ENCODE measurements around the gene CCDC33. TPM values are rescaled to one million over a fixed set of nuclear protein-coding genes. Genes with fewer than 3 reads are reported as not detected.

The CCDC33 gene
- total and polyA plus RNA-seq, 2 donors (not counting 3 experiments of a cell fraction or from before 2014, with no cell fraction given) = not detected

DNA sequence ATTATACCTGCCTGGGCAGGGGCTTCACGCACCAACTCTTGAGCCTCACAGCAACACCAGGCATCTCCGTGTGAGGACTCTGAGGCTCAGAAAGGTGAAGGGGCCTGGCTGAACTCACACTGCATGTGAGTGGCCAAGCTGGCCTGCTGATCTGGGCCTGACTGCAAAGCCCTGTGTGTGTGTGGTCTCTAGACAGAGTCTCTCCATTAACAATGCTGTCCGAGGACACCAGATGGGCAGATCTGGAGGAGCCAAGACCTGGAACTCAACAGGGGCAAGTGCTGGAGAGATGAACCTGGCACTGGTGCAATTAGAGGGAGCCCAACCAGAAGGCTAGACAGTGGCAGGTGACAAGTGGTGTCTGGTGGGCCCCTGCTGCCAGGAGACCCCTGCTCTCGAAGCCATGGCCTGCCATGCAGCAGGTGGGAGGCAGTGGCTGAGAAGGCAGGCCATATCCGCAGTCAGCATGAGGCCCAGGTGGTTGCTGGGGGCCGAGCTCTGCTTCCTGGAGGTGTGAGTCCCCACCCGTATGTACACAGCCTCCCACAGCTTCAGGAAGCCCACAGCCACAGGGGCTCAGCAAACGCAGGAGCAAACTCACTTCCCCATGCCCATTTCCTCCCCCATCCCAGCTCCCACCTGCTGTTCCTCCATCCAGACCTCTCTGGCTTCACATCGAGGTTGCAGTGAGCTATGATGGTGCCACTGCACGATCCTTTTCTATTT, 92.4 kb downstream of the CCDC33 start:
- Histone ChIP-seq H4K20me1 (replicated peaks; ENCODE audit: control insufficient read depth, extremely low read depth, insufficient read depth, low read length) (no peaks in the 10 kb centered on the region), H3K36me3 (ENCODE audit: control insufficient read depth in 2 of 2, extremely low read depth in 1 of 2, insufficient read depth in 2 of 2, low read length in 2 of 2) (no peaks in the 10 kb centered on the region), H2AFZ (ENCODE audit: low read depth, low read length) (no peak overlapping the region), H3K27ac (ENCODE audit: insufficient read depth, low read depth, low read length) (no peak overlapping the region), H3K4me3 (replicated peaks in 1 of 3; ENCODE audit: insufficient read depth in 1 of 3, low read depth in 1 of 3, low read length in 3 of 3) (no peak overlapping the region), H3K9me1 (replicated peaks; ENCODE audit: control insufficient read depth, extremely low read depth, insufficient read depth, low read length) (no peaks in the 10 kb centered on the region), H3K27me3 (ENCODE audit: control insufficient read depth in 2 of 2, insufficient read depth in 2 of 2, low read length in 2 of 2) (peaks cover 0 to 1% of the 10 kb centered on the region in 2 experiments), H3K9me3 (replicated peaks; ENCODE audit: control insufficient read depth, insufficient read depth, low read length) (no peaks in the 10 kb centered on the region), H3K79me2 (ENCODE audit: control insufficient read depth, insufficient read depth, low read length) (no peaks in the 10 kb centered on the region), H3K9ac (replicated peaks; ENCODE audit: extremely low read depth, insufficient read depth, low read length) (no peak overlapping the region), H3K4me2 (ENCODE audit: insufficient read depth, low read length) (no peak overlapping the region), H3K4me1 (ENCODE audit: control insufficient read depth, extremely low read depth, insufficient read depth, low read length) (no peaks in the 10 kb centered on the region)
- CTCF ChIA-PET = interaction anchor here (1.3 to 3.4 kb wide), 2 partner anchors 8 to 21 kb away, joined by 3 to 13 read pairs; no protein-coding TSS in a partner anchor
- no peak for DNase-seq (ENCODE audit: low read depth, low spot score)
- intact Hi-C loops (cut with micrococcal nuclease) (no loop called here), dilution Hi-C loops (cut with MboI; ENCODE audit: extremely low pct_ligation_motif_present, low sequenced_read_pairs) (no loop called here)
- TF ChIP-seq POLR2AphosphoS5 (IDR thresholded peaks at IDR 0.05; ENCODE audit: insufficient read depth, low read depth, low read length) (no peak), POLR2A (IDR thresholded peaks at IDR 0.05; ENCODE audit: low read depth, low read length) (no peak), EZH2 (IDR thresholded peaks at IDR 0.05; ENCODE audit: borderline replicate concordance, low read depth, low read length, severe bottlenecking) (no peak), FOS (IDR thresholded peaks at IDR 0.05; ENCODE audit: borderline replicate concordance, insufficient read depth, low read length) (no peak), MYC (IDR thresholded peaks at IDR 0.05; ENCODE audit: low read depth, low read length) (no peak), GATA2 (IDR thresholded peaks at IDR 0.05; ENCODE audit: insufficient read depth, insufficient read length, low read depth, low read length) (no peak), JUN (IDR thresholded peaks at IDR 0.05; ENCODE audit: borderline replicate concordance, insufficient read depth, insufficient read length, low read depth) (no peak)
- TF ChIP-seq, protein P1, sequence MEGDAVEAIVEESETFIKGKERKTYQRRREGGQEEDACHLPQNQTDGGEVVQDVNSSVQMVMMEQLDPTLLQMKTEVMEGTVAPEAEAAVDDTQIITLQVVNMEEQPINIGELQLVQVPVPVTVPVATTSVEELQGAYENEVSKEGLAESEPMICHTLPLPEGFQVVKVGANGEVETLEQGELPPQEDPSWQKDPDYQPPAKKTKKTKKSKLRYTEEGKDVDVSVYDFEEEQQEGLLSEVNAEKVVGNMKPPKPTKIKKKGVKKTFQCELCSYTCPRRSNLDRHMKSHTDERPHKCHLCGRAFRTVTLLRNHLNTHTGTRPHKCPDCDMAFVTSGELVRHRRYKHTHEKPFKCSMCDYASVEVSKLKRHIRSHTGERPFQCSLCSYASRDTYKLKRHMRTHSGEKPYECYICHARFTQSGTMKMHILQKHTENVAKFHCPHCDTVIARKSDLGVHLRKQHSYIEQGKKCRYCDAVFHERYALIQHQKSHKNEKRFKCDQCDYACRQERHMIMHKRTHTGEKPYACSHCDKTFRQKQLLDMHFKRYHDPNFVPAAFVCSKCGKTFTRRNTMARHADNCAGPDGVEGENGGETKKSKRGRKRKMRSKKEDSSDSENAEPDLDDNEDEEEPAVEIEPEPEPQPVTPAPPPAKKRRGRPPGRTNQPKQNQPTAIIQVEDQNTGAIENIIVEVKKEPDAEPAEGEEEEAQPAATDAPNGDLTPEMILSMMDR (IDR thresholded peaks at IDR 0.05; ENCODE audit: extremely low read depth in 1 of 2, insufficient read depth in 1 of 2, low read depth in 1 of 2, low read length in 2 of 2) = no peak
- TF ChIP-seq, protein P2, sequence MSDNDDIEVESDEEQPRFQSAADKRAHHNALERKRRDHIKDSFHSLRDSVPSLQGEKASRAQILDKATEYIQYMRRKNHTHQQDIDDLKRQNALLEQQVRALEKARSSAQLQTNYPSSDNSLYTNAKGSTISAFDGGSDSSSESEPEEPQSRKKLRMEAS (IDR thresholded peaks at IDR 0.05; ENCODE audit: insufficient read depth, insufficient read length) = no peak
- BruUV-seq (replicated peaks) = no TSS peak
- FAIRE-seq = no peak
- POLR2A ChIA-PET = no interaction called here

Data from endothelial cell of umbilical vein (primary cell).